ENCODE data around the gene PTPRC.

The PTPRC gene

GRCh38 chr1:198711837-198712236 is 73.0 kb downstream of the PTPRC start:
- DNase-seq = no peak

- DNase-seq = no peak
These were observed 74.2 kb downstream of the PTPRC start for GRCh38 chr1:198713081-198713480.

- no peak for DNase-seq
These were observed 75.4 kb downstream of the PTPRC start for GRCh38 chr1:198714271-198714670.

GRCh38 chr1:198716051-198716450 is 77.2 kb downstream of the PTPRC start:
- DNase-seq = no peak

GRCh38 chr1:198717510-198717909 is 78.7 kb downstream of the PTPRC start:
- no peak for DNase-seq

GRCh38 chr1:198723127-198723526 is 84.3 kb downstream of the PTPRC start:
- DNase-seq = no peak

- no peak for DNase-seq
These were observed 86.2 kb downstream of the PTPRC start for GRCh38 chr1:198725090-198725489.

GRCh38 chr1:198726455-198726854 is 87.6 kb downstream of the PTPRC start:
- DNase-seq = no peak

- no peak for DNase-seq
These were observed 90.5 kb downstream of the PTPRC start for GRCh38 chr1:198729195-198729863.

- DNase-seq = no peak
These were observed 92.1 kb downstream of the PTPRC start for GRCh38 chr1:198730952-198731351.

- no peak for DNase-seq
These were observed 95.6 kb downstream of the PTPRC start for GRCh38 chr1:198734323-198735008.

GRCh38 chr1:198741744-198742143 is 102.9 kb downstream of the PTPRC start:
- DNase-seq = no peak

- no peak for DNase-seq
These were observed 108.3 kb downstream of the PTPRC start for GRCh38 chr1:198747127-198747526.

- no peak for DNase-seq
These were observed 110.4 kb downstream of the PTPRC start for GRCh38 chr1:198749279-198749678.

GRCh38 chr1:198750081-198750480 is 111.2 kb downstream of the PTPRC start:
- DNase-seq = no peak

- DNase-seq = no peak
These were observed 112.9 kb downstream of the PTPRC start for GRCh38 chr1:198751741-198752140.

GRCh38 chr1:198754670-198755069 is 115.8 kb downstream of the PTPRC start:
- DNase-seq = no peak

GRCh38 chr1:198755715-198756114 is 116.9 kb downstream of the PTPRC start:
- DNase-seq = no peak

GRCh38 chr1:198756470-198756869 is 117.6 kb downstream of the PTPRC start:
- DNase-seq = no peak

GRCh38 chr1:198761859-198762616 is 123.2 kb downstream of the PTPRC start:
- DNase-seq = no peak

- DNase-seq = no peak
These were observed 124.5 kb downstream of the PTPRC start for GRCh38 chr1:198763298-198763714.

- no peak for DNase-seq
These were observed 125.9 kb downstream of the PTPRC start for GRCh38 chr1:198764748-198765147.

GRCh38 chr1:198765416-198765815 is 126.6 kb downstream of the PTPRC start:
- no peak for DNase-seq
